Tibial artery (tissue), 4 donors: ENCODE results near the gene PDSS1.
A peak's percentile ranks its signal among the peaks of the same experiment; 100 is the strongest.

Experiments
- DNase-seq, 2 donors: peaks; one replicate each; pipeline ENCODE4 v3.0.0-alpha.2; 2019
- H3K27ac ChIP-seq, 2 donors: fragments of 200-600 bp; sonication (generic) in 1 of 2; 1 replicate in 1 of 2; 2 replicates in 1 of 2; pipeline ENCODE4 v1.5.1; 2018 to 2019; ENCODE audit warnings: mild to moderate bottlenecking in 1 of 2
- H3K27me3 ChIP-seq, 2 donors: fragments of 200-600 bp; sonication (generic) in 1 of 2; one replicate each; pipeline versions ENCODE4 v1.5.1 to v1.6.0; 2016 to 2019
- H3K36me3 ChIP-seq, 3 donors: fragments of 200-600 bp; sonication (generic) in 2 of 3; one replicate each; pipeline ENCODE4 v1.5.1; 2016 to 2019; ENCODE audit warnings: mild to moderate bottlenecking in 2 of 3
- H3K4me1 ChIP-seq, 4 donors: fragments of 200-600 bp; sonication (generic) in 2 of 4; 1 replicate in 3 of 4; 2 replicates in 1 of 4; pipeline ENCODE4 v1.5.1; 2016 to 2019
- H3K4me3 ChIP-seq, 2 donors: fragments of 200-600 bp; sonication (generic) in 1 of 2; 1 replicate in 1 of 2; 2 replicates in 1 of 2; pipeline ENCODE4 v1.5.1; 2018 to 2019; ENCODE audit warnings: mild to moderate bottlenecking in 2 of 2
- H3K9me3 ChIP-seq, 3 donors: fragments of 200-600 bp; sonication (generic) in 1 of 3; one replicate each; pipeline ENCODE4 v1.5.1; 2016 to 2019
- CTCF ChIP-seq, 2 experiments: fragments of 200-600 bp in 1 of 2; fragments of 450-650 bp in 1 of 2; IDR thresholded peaks; one replicate each; pipeline ENCODE4 v1.5.1; 2017 to 2019; ENCODE audit warnings: antibody characterized with exemption in 2 of 2, mild to moderate bottlenecking in 1 of 2, moderate library complexity in 1 of 2
- intact Hi-C: fragments of 100-400 bp; cut with DNase I; formaldehyde crosslinking; loops from one replicate; pipeline ENCODE4 v1.15.0; 2023; ENCODE audit warnings: low total_unique reads

PDSS1 gene

DNA sequence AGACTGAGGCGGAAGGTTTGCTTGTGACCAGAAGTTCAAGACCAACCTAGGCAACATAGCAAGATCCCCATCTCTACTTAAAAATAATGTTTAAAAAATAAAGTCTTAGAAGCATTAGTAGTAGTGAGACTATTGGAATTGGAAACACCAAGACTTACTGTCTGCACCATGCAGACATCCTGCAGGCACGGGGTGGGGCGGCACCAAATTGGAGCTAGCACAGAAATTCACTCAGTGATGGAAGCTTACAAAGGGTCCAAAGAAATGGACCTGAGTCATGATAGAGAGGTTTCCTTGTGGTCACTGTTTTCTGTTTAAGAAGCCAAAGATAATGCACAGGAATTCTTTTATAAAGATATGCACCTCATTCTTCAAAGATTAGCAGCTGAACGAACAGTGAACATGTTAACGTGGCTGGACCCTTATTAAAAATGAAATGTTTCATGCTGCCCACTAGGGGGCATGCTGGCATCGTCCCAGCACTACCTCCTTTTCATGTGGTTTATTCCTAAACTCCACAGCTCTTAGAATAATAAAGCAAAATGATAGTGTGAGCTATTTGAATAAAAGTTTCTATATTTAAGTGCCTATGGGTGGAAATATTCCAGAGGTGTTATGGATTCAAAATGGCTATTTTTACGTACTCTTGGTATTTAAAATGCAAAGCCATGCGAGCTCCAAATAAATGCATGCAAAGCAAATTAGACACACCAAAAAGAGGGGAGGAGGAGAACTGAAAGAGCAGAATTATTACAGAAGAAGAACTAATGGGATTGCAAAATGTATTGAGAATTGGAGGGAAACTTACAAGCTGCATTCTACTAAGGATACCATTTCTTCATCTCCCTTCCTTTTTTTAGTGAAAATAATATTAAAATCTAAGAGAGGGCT is 28.6 kb downstream of the PDSS1 start:
- peak; percentile 69 to 83 for TF ChIP-seq CTCF (IDR thresholded peaks at IDR 0.05)
- Histone ChIP-seq H3K4me3 (no peak overlapping the region), H3K36me3 (peaks cover 13 to 33% (median 15%) of the 10 kb centered on the region in 3 donors), H3K27me3 (no peaks in the 10 kb centered on the region), H3K9me3 (no peaks in the 10 kb centered on the region), H3K4me1 (no peaks in the 10 kb centered on the region), H3K27ac (no peak overlapping the region)
- intact Hi-C loops, result loop anchor here (5.0 kb wide), 1 partner anchor 156 kb away; no protein-coding TSS in a partner anchor
- no peak for DNase-seq

GRCh38 chr10:26727005-26727404 is 29.5 kb downstream of the PDSS1 start:
- H3K4me1 ChIP-seq, result no peaks in the 10 kb centered on the region
- H3K9me3 ChIP-seq, result no peaks in the 10 kb centered on the region
- no peaks in the 10 kb centered on the region for H3K27me3 ChIP-seq
- peaks cover 13 to 30% (median 15%) of the 10 kb centered on the region in 3 donors for H3K36me3 ChIP-seq
- no peak overlapping the region for H3K4me3 ChIP-seq
- no peak for DNase-seq
- intact Hi-C loops, result loop anchor here (5.0 kb wide), 1 partner anchor 155 kb away; no protein-coding TSS in a partner anchor
- H3K27ac ChIP-seq, result no peak overlapping the region
- no peak for TF ChIP-seq CTCF (IDR thresholded peaks at IDR 0.05)

GRCh38 chr10:26728957-26729356 is 31.5 kb downstream of the PDSS1 start:
- intact Hi-C loops, result loop anchor here (5.0 kb wide), 1 partner anchor 153 kb away; no protein-coding TSS in a partner anchor
- H3K4me3 ChIP-seq, result no peak overlapping the region
- H3K36me3 ChIP-seq, result peaks cover 13 to 34% (median 19%) of the 10 kb centered on the region in 3 donors
- no peaks in the 10 kb centered on the region for H3K4me1 ChIP-seq
- H3K9me3 ChIP-seq, result no peaks in the 10 kb centered on the region
- DNase-seq, result no peak
- no peak for TF ChIP-seq CTCF (IDR thresholded peaks at IDR 0.05)
- no peak overlapping the region for H3K27ac ChIP-seq
- no peaks in the 10 kb centered on the region for H3K27me3 ChIP-seq

- Histone ChIP-seq H3K27me3 (no peaks in the 10 kb centered on the region), H3K27ac (no peak overlapping the region), H3K4me1 (no peaks in the 10 kb centered on the region), H3K9me3 (no peaks in the 10 kb centered on the region), H3K4me3 (no peak overlapping the region), H3K36me3 (peaks cover 9 to 29% (median 24%) of the 10 kb centered on the region in 3 donors)
- TF ChIP-seq CTCF (IDR thresholded peaks at IDR 0.05), result no peak
- intact Hi-C loops, result loop anchor here (5.0 kb wide), 1 partner anchor 153 kb away; no protein-coding TSS in a partner anchor
- DNase-seq, result no peak
Observed at GRCh38 chr10:26729395-26729794, 31.9 kb downstream of the PDSS1 start.

DNA sequence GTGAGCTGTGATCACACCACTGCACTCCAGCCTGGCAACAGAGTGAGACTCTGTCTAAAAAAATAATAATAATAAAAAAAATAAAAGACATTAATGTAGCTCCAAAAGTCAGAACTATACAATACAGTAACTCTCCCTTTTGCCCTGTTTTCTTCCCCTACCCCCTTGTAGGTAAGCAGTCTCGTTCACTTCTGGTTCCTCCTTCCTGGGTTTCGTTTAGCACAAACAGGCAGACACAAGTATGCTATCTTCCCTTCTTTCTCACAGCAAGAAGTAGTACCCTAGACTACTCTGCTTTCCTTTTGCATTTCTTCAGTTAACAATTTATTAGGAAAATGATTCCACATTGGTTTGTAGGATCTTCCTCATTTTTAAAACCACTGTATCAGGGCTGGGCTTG is 33.1 kb downstream of the PDSS1 start:
- DNase-seq, result no peak
- Histone ChIP-seq H3K36me3 (peaks cover under 1 to 27% (median 18%) of the 10 kb centered on the region in 3 donors), H3K9me3 (no peaks in the 10 kb centered on the region), H3K4me3 (no peak overlapping the region), H3K27me3 (no peaks in the 10 kb centered on the region), H3K4me1 (no peaks in the 10 kb centered on the region), H3K27ac (no peak overlapping the region)
- no peak for TF ChIP-seq CTCF (IDR thresholded peaks at IDR 0.05)
- intact Hi-C loops, result no loop called here
